GM18870 (cell line): ENCODE results near the gene DEFB125.

Experiments used
- ATAC-seq: cut with Tn5 transposase; IDR thresholded peaks from one replicate; pipeline ENCODE4 v1.9.1; 2021; ENCODE audit warnings: moderate library complexity; ENCODE audit not compliant: unreplicated experiment

DEFB125 gene

DNA sequence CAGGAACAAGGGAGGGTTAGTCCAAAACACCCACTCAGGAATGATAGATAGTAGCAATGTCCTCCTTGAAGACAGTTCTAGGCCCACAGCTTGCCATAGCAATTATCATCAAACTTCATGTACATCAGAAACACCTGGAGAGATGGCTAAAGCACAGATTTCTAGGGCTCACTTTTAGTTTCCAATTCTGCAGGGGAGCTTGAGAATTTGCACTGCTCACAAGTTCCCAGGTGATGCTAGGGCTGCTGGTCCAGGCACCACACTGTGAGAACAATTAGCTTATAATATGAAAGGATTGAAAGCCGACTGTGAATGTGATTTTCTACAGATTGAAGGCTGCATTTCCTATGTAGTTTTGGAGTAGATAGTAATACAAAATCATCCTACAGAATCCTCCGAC is 58.4 kb downstream of the DEFB125 start:
- ATAC-seq, result no peak
